CMK (cell line): ENCODE data around the gene CTAGE15.
"Not testable (repeated sequence)": the region's sequence is repeated elsewhere in the genome, so short reads cannot be mapped to it uniquely, and the experiment has no call there.

Experiments used
- DNase-seq: peaks from one replicate; pipeline ENCODE4 v3.0.0-alpha.2; 2010; ENCODE audit warnings: low read depth

The CTAGE15 gene

GRCh38 chr7:143571501-143571900 is at the start of gene CTAGE15:
Gene CTAGE15 (plus strand): TSS chr7:143571801. CDS start chr7:143571818, 17 bp downstream.
- DNase-seq: not testable (repeated sequence)

GRCh38 chr7:143522309-143522916 is 49.2 kb upstream of the CTAGE15 start:
- DNase-seq: not testable (repeated sequence)

GRCh38 chr7:143531169-143531926 is 40.3 kb upstream of the CTAGE15 start:
- DNase-seq: not testable (repeated sequence)

- DNase-seq: not testable (repeated sequence)
These were observed 39.7 kb upstream of the CTAGE15 start for GRCh38 chr7:143531932-143532331.

GRCh38 chr7:143533213-143533839 is 38.3 kb upstream of the CTAGE15 start:
- not testable (repeated sequence) for DNase-seq

GRCh38 chr7:143536443-143536842 is 35.2 kb upstream of the CTAGE15 start:
- not testable (repeated sequence) for DNase-seq

GRCh38 chr7:143543288-143544038 is 28.1 kb upstream of the CTAGE15 start:
- DNase-seq: not testable (repeated sequence)

GRCh38 chr7:143555968-143556367 is 15.6 kb upstream of the CTAGE15 start:
- DNase-seq: not testable (repeated sequence)

- DNase-seq: not testable (repeated sequence)
These were observed 8.3 kb upstream of the CTAGE15 start for GRCh38 chr7:143563306-143563705.

GRCh38 chr7:143566001-143566400 is 5.6 kb upstream of the CTAGE15 start:
- not testable (repeated sequence) for DNase-seq

- DNase-seq: not testable (repeated sequence)
These were observed 16.6 kb downstream of the CTAGE15 start for GRCh38 chr7:143588183-143588582.

- DNase-seq: not testable (repeated sequence)
These were observed 18.3 kb downstream of the CTAGE15 start for GRCh38 chr7:143589897-143590296.

- DNase-seq: not testable (repeated sequence)
These were observed 26.5 kb downstream of the CTAGE15 start for GRCh38 chr7:143598086-143598485.

- DNase-seq: not testable (repeated sequence)
These were observed 31.9 kb downstream of the CTAGE15 start for GRCh38 chr7:143603549-143603948.

GRCh38 chr7:143606088-143606487 is 34.5 kb downstream of the CTAGE15 start:
- not testable (repeated sequence) for DNase-seq

GRCh38 chr7:143615545-143615944 is 43.9 kb downstream of the CTAGE15 start:
- not testable (repeated sequence) for DNase-seq

GRCh38 chr7:143617204-143617603 is 45.6 kb downstream of the CTAGE15 start:
- not testable (repeated sequence) for DNase-seq

- DNase-seq: not testable (repeated sequence)
These were observed 48.5 kb downstream of the CTAGE15 start for GRCh38 chr7:143620058-143620457.

GRCh38 chr7:143620646-143621045 is 49.0 kb downstream of the CTAGE15 start, which contains the start of gene TCAF2:
Gene TCAF2 (plus strand): TSS chr7:143620974.
- DNase-seq: not testable (repeated sequence)

GRCh38 chr7:143621175-143621574 is 49.6 kb downstream of the CTAGE15 start:
- not testable (repeated sequence) for DNase-seq

GRCh38 chr7:143622130-143622529 is 50.5 kb downstream of the CTAGE15 start:
- not testable (repeated sequence) for DNase-seq
